Suprapubic skin (tissue), 4 donors: ENCODE results near the gene RASA1. TPM values are rescaled to one million over a fixed set of nuclear protein-coding genes. Genes with fewer than 3 reads are reported as not detected.

Experiments
- DNase-seq, 2 donors: peaks; one replicate each; pipeline ENCODE4 v3.0.0-alpha.2; 2019; ENCODE audit warnings: low spot score in 2 of 2
- H3K27ac ChIP-seq: fragments of 200-600 bp; sonication (generic); one replicate; pipeline ENCODE4 v1.5.1; 2019
- H3K27me3 ChIP-seq: fragments of 200-600 bp; sonication (generic); one replicate; pipeline ENCODE4 v1.5.1; 2019
- H3K36me3 ChIP-seq: fragments of 200-600 bp; sonication (generic); one replicate; pipeline ENCODE4 v1.5.1; 2019
- H3K4me1 ChIP-seq: fragments of 200-600 bp; sonication (generic); one replicate; pipeline ENCODE4 v1.5.1; 2019
- H3K4me3 ChIP-seq: fragments of 200-600 bp; sonication (generic); one replicate; pipeline ENCODE4 v1.5.1; 2019; ENCODE audit warnings: mild to moderate bottlenecking
- H3K9me3 ChIP-seq: fragments of 200-600 bp; sonication (generic); one replicate; pipeline ENCODE4 v1.5.1; 2019
- EP300 ChIP-seq: sonication (generic); formaldehyde crosslinking; IDR thresholded peaks from one replicate; pipeline ENCODE4 v1.6.1; 2017; ENCODE audit warnings: antibody characterized with exemption
- POLR2A ChIP-seq, 2 donors: fragments of 450-650 bp; IDR thresholded peaks; one replicate each; pipeline ENCODE4 v1.6.1; 2017; ENCODE audit warnings: antibody characterized with exemption in 2 of 2, mild to moderate bottlenecking in 2 of 2, moderate library complexity in 2 of 2
- POLR2AphosphoS5 ChIP-seq, 3 donors: sonication (generic); formaldehyde crosslinking; IDR thresholded peaks; one replicate each; pipeline ENCODE4 v1.6.1; 2017; ENCODE audit warnings: antibody characterized with exemption in 3 of 3
- WGBS: methylation state at CpG from one replicate; pipeline ENCODE4 v1.1.5; 2018; 5-methylcytosine and 5-hydroxymethylcytosine counted together
- total RNA-seq, 4 donors: library from RNA; depleted of rRNA; stranded (reverse); fragments of >200 nt; gene quantifications; one replicate each; pipeline ENCODE4 v1.1.0, GENCODE V29; 2016
- TF ChIP-seq, protein P1 (sequence below), 2 donors: fragments of 200-600 bp in 1 of 2; fragments of 450-650 bp in 1 of 2; sonication (generic) in 1 of 2; IDR thresholded peaks; one replicate each; pipeline ENCODE4 v1.5.1; 2016 to 2019; ENCODE audit warnings: antibody characterized with exemption in 2 of 2, mild to moderate bottlenecking in 1 of 2, moderate library complexity in 1 of 2

The RASA1 gene
- total RNA-seq, 4 donors from 2014 or later: 18.8 to 35.3 (median 26.6) TPM

DNA sequence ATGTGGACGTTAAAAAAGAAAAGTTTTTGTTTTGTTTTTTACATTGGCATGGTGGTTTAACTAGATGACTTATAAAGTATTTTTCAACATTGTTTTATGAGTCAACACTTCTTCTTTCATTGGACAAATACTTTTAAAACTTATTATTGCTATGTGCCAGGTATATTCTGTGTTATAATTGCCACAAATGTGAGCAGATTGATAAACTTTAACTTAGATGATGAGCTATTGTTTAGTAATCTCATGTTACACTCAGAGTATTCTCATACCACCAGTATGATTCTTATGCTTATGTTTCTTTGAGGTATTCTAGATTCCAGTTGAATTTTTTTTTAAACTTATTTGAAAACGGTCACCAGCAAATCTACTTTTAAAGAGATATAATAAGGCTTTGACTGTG lies 60.3 kb downstream of the RASA1 start:
- no peak for TF ChIP-seq EP300
- TF ChIP-seq POLR2A (IDR thresholded peaks at IDR 0.05): no peak
- TF ChIP-seq, protein P1, sequence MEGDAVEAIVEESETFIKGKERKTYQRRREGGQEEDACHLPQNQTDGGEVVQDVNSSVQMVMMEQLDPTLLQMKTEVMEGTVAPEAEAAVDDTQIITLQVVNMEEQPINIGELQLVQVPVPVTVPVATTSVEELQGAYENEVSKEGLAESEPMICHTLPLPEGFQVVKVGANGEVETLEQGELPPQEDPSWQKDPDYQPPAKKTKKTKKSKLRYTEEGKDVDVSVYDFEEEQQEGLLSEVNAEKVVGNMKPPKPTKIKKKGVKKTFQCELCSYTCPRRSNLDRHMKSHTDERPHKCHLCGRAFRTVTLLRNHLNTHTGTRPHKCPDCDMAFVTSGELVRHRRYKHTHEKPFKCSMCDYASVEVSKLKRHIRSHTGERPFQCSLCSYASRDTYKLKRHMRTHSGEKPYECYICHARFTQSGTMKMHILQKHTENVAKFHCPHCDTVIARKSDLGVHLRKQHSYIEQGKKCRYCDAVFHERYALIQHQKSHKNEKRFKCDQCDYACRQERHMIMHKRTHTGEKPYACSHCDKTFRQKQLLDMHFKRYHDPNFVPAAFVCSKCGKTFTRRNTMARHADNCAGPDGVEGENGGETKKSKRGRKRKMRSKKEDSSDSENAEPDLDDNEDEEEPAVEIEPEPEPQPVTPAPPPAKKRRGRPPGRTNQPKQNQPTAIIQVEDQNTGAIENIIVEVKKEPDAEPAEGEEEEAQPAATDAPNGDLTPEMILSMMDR (IDR thresholded peaks at IDR 0.05): no peak
- TF ChIP-seq POLR2AphosphoS5 (IDR thresholded peaks at IDR 0.05): no peak
- H3K4me3 ChIP-seq: no peak overlapping the region
- H3K4me1 ChIP-seq: no peaks in the 10 kb centered on the region
- WGBS: 80% methylated on average over 2 of the region's 2 CpGs
- no peaks in the 10 kb centered on the region for H3K9me3 ChIP-seq
- no peaks in the 10 kb centered on the region for H3K27me3 ChIP-seq
- no peak for DNase-seq
- no peak overlapping the region for H3K27ac ChIP-seq
- peaks cover 2% of the 10 kb centered on the region for H3K36me3 ChIP-seq

DNA sequence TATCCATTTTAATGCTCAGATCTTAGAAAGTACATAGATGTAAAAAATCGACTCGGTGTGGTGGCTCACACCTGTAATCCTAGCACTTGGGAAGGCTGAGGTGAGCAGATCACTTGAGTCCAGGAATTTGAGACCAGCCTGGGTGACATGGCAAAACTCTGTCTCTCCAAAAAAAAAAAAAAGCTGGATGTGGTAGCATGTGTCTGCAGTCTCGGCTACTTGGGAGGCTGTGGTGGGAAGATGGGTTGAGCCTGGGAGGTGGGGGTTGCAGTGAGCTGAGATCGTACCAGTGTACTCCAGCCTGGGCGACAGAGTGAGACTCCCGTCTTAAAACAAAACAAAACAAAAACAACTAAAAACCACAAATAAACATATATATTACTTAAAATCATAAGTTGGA lies 61.4 kb downstream of the RASA1 start:
- WGBS: 91% methylated on average over 6 of the region's 6 CpGs
- no peaks in the 10 kb centered on the region for H3K9me3 ChIP-seq
- H3K27ac ChIP-seq: no peak overlapping the region
- no peak overlapping the region for H3K4me3 ChIP-seq
- peaks cover 8% of the 10 kb centered on the region for H3K36me3 ChIP-seq
- no peaks in the 10 kb centered on the region for H3K4me1 ChIP-seq
- TF ChIP-seq POLR2AphosphoS5 (IDR thresholded peaks at IDR 0.05) (no peak), EP300 (no peak), POLR2A (IDR thresholded peaks at IDR 0.05) (no peak)
- TF ChIP-seq, protein P1 (IDR thresholded peaks at IDR 0.05): no peak
- no peak for DNase-seq
- H3K27me3 ChIP-seq: no peaks in the 10 kb centered on the region

DNA sequence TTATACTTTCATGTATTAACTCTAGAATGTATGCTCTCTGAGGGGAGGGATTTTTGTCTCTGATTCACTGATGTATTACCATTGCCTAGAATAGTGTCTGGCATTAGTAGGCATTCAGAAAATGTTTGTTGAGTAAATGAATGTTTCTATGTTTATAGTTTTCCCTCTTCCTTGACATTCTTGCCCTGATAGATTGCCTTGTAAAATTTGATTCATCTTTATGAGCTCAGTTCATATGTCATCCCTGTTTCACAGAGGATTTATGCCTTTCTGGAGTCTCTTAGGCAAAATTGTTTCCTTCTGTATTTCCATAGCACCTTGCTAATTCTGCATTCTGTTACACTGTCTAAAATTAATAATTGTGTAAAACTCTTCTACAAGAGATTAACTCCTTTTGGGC lies 72.3 kb downstream of the RASA1 start:
- no peak overlapping the region for H3K4me3 ChIP-seq
- H3K36me3 ChIP-seq: peaks cover 22% of the 10 kb centered on the region
- no peak for DNase-seq
- H3K27me3 ChIP-seq: no peaks in the 10 kb centered on the region
- H3K27ac ChIP-seq: no peak overlapping the region
- H3K9me3 ChIP-seq: no peaks in the 10 kb centered on the region
- no peak for TF ChIP-seq POLR2AphosphoS5 (IDR thresholded peaks at IDR 0.05)
- TF ChIP-seq POLR2A (IDR thresholded peaks at IDR 0.05): no peak
- TF ChIP-seq EP300: no peak
- TF ChIP-seq, protein P1 (IDR thresholded peaks at IDR 0.05): no peak
- no peaks in the 10 kb centered on the region for H3K4me1 ChIP-seq

DNA sequence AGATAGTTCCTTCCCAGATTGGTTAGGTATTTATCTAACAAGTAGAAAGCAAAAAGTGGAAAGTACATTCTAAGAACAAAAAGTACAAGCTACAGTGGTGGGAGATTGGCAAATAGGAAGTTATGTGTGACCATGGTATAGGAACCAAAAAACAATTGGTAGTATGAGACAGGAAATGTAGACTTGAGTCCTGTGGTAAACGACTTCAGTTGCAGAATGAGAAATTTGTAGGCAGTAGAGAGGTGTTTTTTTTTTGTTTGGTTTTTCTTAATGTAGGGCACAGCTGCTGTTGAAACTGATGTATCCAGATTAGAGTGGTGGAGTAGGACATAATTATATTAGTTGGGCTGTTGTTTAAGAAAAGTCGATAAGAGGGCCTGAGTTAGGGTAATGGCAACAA lies 73.0 kb downstream of the RASA1 start:
- no peaks in the 10 kb centered on the region for H3K4me1 ChIP-seq
- H3K4me3 ChIP-seq: no peak overlapping the region
- no peaks in the 10 kb centered on the region for H3K9me3 ChIP-seq
- H3K27ac ChIP-seq: no peak overlapping the region
- no peak for TF ChIP-seq EP300
- TF ChIP-seq POLR2A (IDR thresholded peaks at IDR 0.05): no peak
- no peak for TF ChIP-seq POLR2AphosphoS5 (IDR thresholded peaks at IDR 0.05)
- TF ChIP-seq, protein P1 (IDR thresholded peaks at IDR 0.05): no peak
- WGBS: 78% methylated on average over 2 of the region's 2 CpGs
- DNase-seq: no peak
- H3K27me3 ChIP-seq: no peaks in the 10 kb centered on the region
- H3K36me3 ChIP-seq: peaks cover 22% of the 10 kb centered on the region

DNA sequence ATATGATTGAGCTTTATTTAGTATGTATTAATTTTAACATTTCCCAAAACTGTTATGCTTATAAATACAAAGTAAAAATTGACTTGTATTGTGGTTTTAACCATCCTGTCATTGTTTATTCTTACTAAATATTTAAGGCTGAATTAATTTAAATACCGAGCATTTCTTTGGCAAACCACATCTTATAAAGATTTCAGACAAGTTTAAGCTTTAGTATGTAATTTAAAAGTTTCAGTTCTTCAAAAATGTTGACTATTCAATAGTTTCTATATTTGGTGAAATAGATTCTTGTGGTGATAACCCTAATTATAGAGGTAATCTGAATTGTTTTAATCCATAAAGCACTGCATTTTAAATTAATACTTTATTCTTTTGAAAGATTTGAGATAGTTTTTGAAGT lies 79.6 kb downstream of the RASA1 start:
- H3K27me3 ChIP-seq: no peaks in the 10 kb centered on the region
- no peak for DNase-seq
- no peak for TF ChIP-seq POLR2A (IDR thresholded peaks at IDR 0.05)
- no peak for TF ChIP-seq EP300
- TF ChIP-seq, protein P1 (IDR thresholded peaks at IDR 0.05): no peak
- no peak for TF ChIP-seq POLR2AphosphoS5 (IDR thresholded peaks at IDR 0.05)
- peaks cover 9% of the 10 kb centered on the region for H3K36me3 ChIP-seq
- peaks cover 4% of the 10 kb centered on the region for H3K4me1 ChIP-seq
- no peaks in the 10 kb centered on the region for H3K9me3 ChIP-seq
- no peak overlapping the region for H3K4me3 ChIP-seq
- 83% methylated on average over 1 of the region's 1 CpG for whole genome bisulfite sequencing
- H3K27ac ChIP-seq: no peak overlapping the region
